HG03039 (cell line): ENCODE data around the gene PNMT.

ENCODE experiments used
- ATAC-seq: cut with Tn5 transposase; IDR thresholded peaks from one replicate; pipeline ENCODE4 v1.9.1; 2021; ENCODE audit warnings: mild to moderate bottlenecking, moderate library complexity; ENCODE audit not compliant: unreplicated experiment

Gene PNMT

DNA sequence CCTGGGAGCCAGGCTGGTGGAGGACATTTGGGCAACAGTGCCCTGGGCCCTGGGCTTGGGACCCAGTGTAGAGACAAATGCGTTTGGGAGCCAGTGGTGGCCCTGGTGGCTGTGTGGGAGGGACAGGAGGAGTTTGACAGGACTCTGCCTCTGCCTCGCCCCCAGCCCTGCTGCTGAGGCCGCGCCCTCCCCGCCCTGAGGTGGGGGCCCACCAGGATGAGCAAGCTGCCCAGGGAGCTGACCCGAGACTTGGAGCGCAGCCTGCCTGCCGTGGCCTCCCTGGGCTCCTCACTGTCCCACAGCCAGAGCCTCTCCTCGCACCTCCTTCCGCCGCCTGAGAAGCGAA, 15.0 kb upstream of the PNMT start:
- ATAC-seq: no peak

DNA sequence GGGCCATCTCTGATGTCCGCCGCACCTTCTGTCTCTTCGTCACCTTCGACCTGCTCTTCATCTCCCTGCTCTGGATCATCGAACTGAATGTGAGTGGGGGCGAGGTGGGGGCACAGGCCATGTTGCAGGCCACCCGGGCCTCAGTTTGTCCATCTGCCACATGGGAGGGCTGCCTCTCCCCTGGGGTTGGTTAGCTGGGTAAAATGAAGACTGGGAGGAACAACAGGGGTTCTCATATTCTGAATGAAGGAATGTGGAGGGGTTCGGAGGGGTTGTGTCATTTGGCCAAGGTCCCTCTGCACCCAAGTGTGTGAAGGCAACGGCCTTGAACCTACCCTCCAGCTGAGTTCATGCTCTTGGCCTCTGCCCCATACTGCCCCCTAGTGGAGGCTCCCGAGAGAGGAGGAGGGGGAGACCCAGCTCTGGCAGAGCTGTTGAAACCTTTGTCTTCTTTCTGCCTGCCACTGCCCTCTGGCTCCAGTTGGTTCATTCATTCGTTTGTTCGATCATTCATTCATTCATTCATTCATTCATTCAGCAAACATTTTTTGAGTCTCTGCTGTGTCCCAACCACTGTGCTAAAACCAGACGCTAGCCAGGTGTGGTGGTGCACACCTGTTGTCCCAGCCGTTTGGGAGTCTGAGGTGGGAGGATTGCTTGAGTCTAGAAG, 14.5 kb upstream of the PNMT start:
- ATAC-seq: no peak

DNA sequence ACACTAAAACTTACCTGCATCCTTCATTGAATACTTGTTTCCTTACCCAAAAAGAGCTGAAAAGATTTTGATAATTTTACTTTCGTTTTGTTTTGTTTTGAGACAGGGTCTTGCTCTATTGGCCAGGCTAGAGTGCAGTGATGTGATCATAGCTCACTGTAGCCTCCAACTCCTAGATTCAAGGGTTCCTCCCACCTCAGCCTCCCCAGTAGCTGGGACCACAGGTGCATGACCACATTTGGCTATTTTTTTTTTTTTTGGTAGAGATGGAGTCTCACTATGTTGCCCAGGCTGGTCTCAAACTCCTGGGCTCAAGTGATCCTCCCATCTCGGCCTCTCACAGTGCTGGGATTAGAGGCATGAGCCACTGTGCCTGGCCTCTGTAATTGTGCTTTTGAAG, 13.1 kb upstream of the PNMT start:
- no peak for ATAC-seq

DNA sequence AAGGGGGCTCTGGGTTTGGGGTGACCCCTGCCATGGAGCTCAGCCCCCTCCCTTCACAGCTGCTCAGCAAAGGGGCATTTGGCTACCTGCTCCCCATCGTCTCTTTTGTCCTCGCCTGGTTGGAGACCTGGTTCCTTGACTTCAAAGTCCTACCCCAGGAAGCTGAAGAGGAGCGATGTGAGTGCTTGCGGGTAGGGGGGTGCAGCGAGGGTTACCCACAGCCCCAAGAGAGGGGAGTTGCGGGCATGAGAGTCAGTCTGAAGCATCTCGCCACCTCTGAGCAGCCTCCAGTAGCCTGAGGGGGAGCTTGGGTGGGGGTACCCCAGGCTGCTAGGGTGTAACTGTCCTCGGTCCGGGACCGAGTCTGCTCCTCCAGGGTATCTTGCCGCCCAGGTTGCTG, 9.9 kb upstream of the PNMT start:
- ATAC-seq: no peak

DNA sequence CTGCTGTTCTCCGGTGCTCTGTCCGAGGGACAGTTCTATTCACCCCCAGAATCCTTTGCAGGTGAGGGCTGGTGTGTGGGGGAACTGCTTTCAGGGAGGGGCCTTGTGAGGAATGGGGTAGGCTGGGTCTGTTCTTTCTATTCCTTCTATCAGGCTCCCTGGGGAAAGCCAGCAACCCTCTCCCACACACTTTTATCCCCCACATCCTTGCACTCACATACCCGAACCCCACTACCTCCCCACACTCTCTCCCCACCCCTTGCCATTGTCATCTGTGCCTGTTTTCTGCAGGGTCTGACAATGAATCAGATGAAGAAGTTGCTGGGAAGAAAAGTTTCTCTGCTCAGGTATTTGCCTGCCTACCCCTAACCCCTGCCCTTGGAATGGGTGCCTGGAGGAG, 9.5 kb upstream of the PNMT start:
- no peak for ATAC-seq

DNA sequence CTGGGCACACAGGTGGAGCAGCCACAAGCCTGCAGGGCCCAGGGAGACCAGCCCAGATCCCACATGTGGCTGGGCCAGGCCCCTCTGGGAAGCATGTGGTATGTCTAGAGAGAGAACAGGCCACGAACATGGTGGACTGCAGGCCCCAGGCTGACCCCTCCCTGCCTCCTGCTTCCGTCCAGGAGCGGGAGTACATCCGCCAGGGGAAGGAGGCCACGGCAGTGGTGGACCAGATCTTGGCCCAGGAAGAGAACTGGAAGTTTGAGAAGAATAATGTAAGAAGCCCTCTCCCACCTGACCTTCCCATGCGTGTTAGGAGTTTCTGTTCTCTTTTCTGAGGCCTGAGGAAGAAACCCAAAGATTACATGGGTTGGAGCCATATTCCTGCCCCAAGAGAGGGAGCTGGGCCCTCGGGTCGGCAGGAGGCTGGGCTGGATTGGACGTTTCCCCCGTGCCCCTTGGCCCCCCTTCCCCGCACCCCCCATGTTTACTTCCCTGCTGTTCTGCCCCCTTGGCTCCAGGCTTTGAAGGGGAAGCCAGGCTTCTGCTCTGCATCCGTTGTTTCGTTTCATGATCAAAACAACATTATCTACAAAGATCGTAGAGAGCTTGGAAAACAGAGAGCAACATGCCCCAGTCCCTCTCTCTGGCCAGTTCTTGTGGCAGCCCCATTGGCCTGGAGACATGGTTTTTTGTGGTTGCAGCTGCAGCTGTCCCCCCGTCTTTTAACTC, 8.8 kb upstream of the PNMT start:
- no peak for ATAC-seq

DNA sequence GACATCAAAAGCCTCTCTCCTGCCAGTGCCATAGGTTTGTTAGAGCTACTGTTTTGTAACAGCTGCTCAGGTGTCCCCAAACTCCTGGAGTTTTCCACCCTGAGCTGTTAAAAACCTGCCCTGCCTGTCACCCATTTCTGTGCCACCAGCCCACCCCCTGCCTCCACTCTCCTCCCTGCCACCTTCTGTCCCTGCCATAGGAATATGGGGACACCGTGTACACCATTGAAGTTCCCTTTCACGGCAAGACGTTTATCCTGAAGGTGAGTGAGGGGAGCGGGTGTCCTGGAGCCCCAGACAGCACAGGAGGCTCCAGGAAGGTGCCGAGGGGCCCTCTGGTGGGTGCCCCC, 8.3 kb upstream of the PNMT start:
- ATAC-seq: no peak

DNA sequence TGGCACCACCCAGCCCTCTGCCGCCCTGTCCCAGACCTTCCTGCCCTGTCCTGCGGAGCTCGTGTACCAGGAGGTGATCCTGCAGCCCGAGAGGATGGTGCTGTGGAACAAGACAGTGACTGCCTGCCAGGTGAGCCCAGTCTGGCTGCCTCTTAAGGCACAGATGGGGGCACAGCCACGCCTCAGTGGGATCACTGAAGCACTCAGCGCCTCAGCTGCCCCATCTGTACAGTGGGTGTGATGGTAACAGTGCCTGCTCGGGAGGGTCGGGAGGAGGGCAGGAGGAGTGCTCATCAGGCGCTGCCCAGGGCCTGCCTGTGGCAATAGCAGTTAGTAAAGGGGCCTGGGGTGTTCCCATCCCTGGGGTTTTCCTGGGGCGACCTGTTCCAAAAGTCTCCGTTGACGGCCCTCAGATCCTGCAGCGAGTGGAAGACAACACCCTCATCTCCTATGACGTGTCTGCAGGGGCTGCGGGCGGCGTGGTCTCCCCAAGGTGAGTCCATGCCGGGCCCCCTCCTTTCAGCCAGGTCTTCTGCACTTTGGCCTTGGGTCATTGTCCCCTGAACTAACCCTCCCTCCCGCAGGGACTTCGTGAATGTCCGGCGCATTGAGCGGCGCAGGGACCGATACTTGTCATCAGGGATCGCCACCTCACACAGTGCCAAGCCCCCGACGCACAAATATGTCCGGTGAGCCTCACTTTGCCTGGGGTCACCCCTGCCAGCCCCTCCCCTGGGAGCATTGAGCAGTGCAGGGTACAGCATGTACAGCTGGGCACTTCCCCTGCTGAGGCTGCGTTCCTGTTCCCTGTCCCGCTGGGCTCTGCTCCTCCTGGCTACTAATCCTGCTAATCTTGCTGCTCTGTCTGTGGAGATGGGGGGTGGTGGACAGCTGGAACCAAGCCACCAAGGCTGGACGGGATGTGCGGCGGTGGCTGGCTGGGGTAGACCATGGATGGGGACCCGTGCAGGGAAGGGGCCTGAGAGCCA, 7.6 kb upstream of the PNMT start:
- ATAC-seq: no peak

DNA sequence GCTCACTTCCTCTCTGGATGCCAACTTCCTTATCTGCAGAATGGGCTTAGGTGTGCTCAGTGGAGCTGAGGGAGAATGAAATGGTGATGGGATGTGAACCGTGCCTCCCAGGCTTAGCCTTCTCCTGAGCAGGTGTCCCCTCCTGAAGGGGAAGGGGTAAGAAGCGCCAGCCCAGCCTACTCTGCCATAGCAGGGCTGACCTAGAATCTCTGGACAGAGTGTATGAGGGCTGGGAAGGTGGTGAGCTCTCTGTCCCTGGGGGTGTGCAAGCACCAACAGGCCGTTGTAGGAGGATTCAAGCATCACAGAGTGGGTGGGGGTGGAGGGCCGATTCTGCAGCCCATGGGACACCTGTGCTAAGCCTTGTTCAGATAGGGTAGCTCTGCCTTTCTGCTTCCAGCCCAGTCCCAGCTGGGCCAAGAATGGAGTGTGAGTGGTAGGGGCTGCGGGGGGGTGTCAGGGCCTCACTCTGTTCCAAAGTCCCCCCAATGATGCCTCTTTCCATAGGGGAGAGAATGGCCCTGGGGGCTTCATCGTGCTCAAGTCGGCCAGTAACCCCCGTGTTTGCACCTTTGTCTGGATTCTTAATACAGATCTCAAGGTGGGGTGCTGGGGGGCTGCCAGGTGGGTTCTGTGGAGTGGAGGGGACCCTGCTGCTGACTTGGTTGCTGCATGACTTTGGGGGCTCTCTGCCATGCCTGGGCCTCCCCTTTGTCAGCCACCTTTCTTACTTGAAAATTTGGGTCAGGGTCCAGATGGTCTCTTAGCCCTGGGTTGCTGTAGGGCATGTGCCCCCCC, 6.3 kb upstream of the PNMT start:
- ATAC-seq: no peak

DNA sequence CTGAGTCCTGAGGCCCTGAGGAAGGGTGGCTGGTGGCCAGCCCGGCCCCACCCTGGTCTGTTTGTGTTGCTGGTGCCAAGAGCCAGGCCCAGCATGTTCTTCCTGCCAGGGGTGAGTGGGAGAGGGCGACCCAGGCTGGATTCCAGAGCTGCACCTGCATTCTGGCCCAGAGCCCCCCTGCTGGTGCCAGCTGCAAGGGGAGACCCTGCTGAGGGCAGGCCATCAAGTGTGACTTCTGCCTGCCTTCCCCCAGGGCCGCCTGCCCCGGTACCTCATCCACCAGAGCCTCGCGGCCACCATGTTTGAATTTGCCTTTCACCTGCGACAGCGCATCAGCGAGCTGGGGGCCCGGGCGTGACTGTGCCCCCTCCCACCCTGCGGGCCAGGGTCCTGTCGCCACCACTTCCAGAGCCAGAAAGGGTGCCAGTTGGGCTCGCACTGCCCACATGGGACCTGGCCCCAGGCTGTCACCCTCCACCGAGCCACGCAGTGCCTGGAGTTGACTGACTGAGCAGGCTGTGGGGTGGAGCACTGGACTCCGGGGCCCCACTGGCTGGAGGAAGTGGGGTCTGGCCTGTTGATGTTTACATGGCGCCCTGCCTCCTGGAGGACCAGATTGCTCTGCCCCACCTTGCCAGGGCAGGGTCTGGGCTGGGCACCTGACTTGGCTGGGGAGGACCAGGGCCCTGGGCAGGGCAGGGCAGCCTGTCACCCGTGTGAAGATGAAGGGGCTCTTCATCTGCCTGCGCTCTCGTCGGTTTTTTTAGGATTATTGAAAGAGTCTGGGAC, 5.5 kb upstream of the PNMT start:
- no peak for ATAC-seq

DNA sequence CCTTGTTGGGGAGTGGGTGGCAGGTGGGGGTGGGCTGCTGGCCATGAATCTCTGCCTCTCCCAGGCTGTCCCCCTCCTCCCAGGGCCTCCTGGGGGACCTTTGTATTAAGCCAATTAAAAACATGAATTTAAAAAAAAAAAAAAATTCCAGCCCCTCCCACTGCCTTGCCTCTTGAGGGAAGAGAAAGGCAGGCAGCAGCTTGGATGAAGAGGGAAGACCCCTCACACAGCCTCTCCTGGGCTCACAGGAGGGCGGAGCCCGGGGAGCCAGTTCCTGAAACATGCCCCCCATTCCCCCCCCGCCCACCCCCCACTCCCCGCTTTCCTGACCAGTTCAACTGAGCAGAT, 4.9 kb upstream of the PNMT start:
- ATAC-seq: no peak

DNA sequence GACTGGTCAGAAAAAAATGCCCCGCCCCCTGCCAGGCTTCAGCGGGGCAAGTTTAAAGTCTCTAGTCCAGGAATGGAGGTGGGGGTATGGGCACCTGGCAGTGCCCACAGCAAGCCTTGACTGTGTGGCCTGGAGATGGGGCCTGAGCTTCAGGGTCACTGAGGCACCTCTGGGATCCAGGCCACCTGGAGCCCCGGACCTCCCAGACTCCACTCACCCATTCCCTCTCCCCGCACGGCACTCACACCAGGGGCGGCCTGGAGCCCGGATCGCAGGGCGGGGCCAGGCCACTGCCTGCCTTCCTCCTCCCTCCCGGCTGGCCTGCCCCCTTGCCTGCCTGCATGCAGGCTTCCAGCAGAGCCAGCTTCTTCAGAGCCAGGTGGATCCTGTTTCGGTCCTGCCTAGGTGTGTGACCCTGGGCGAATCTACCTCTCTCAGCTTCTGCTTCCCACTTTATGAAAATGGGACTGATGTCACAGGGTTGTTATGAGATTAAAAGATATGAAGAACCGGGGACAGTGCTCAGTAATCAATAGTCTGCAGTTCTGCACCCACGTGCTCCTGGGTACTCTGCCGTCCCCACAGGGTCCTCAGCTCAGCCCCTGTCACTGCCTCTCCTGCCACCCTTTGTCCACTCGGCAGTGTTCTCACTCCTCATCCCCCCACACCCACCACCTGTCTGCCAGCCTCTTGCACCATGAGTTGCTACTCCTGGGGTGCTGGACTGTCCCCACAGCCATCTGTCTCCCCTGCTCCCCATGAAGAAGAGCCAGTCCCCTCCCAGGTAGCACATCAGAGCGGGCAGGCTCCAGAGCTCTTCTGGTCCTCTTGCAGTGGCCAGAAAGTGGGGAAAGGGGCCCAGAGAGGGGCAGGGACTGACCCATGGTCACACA, 4.3 kb upstream of the PNMT start:
- ATAC-seq: no peak

DNA sequence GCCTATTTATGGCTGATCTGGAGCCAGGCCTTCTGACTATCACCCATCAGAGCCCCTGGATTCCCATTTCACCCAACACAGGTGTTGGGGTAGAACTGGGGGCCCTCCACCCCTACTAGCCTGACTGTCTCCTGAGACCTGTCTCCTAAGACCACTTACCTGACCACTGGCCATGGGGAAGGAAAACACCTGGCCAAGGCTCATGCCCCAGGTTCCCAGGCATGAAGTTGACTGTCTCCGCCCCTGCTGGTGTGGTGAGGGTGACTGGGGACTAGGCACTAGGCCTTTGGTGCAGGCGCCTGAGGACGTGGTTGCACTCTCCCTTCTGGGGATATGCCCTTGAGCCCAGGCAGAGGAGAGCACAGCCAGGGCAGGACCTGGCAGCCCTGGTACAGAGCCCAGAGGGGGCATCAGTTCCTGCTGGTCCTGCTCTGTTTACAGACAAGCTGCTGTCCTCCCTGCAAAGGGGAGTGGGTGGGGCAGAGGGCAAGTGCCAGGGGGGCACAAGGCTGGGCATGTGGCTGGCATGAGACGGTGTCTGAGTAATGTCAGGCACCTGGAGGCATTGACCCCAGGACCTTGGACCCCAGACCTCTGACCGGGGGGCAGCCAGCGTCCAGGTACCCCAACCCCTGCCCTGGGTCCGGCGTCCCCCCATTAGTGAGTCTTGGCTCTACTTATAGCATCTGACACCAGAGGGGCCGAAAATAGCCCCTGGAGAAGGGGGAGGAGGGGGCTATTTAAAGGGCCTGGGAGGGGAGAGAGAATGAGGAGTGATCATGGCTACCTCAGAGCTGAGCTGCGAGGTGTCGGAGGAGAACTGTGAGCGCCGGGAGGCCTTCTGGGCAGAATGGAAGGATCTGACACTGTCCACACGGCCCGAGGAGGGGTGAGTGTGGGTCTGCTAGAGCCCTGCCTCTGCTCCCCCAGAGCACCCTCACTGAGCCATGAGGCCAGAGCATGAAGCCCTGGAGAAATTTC, 3.4 kb upstream of the PNMT start, which contains the start of gene TCAP:
TCAP (plus strand) TSS at position 769 of the 981 bp plus-strand sequence; CDS start at position 780, 11 bp downstream.
- no peak for ATAC-seq

DNA sequence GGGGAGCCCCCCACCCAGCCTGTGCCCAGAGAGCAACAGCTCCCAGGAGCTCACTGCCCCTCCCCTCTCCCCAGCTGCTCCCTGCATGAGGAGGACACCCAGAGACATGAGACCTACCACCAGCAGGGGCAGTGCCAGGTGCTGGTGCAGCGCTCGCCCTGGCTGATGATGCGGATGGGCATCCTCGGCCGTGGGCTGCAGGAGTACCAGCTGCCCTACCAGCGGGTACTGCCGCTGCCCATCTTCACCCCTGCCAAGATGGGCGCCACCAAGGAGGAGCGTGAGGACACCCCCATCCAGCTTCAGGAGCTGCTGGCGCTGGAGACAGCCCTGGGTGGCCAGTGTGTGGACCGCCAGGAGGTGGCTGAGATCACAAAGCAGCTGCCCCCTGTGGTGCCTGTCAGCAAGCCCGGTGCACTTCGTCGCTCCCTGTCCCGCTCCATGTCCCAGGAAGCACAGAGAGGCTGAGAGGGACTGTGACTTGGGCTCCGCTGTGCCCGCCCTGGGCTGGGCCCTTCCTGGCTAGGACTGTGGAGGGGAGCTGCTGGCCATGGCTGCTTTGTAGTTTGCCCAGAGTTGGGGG, 2.5 kb upstream of the PNMT start:
- ATAC-seq: no peak

DNA sequence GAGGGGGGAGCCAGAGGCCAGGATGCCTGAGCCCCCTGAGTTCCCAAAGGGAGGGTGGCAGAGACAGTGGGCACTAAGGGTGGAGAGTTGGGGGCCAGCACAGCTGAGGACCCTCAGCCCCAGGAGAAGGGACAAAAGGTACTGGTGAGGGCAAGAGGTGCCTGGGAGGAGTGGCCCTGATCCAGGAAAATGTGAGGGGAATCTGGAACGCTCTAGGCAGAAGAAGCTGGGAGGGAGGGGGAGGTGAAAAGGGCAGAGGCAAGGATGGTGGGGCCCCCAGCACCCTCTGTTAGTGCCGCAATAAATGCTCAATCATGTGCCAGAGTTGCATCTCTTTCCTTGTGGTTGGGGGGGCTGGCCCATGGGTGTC, 2.0 kb upstream of the PNMT start:
- ATAC-seq: no peak

DNA sequence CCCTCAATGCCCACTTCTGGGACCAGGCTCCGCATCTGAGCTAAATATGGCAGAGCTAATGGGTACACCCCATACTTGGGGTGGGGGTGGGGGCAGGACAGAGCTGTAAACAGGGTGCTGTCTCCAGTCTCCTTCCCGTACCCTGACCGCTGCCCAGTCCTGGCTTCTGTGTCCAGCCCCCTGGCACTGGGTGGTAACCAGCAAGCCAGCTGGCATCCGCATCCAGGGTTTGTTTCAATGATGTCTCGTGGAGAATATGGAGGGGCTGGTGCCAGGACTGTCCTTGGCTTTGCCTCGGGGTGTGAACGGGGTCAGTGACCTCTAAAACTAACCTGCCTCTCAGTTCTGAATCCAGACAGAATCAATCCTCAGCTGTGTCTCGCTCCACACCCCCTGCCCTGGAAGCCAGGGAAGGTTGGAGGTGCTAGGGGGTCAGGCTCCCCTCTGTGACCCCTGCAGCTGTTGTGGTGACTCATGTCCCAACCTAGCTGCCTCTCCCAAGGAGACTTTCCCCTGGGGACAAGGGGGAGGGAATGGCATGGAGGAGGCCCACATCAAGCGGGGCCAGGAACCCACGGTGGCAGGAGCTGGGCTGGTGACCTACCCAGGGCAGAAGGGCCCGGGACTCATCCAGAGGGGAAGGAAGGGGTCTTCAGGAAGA, 1.5 kb upstream of the PNMT start:
- no peak for ATAC-seq

DNA sequence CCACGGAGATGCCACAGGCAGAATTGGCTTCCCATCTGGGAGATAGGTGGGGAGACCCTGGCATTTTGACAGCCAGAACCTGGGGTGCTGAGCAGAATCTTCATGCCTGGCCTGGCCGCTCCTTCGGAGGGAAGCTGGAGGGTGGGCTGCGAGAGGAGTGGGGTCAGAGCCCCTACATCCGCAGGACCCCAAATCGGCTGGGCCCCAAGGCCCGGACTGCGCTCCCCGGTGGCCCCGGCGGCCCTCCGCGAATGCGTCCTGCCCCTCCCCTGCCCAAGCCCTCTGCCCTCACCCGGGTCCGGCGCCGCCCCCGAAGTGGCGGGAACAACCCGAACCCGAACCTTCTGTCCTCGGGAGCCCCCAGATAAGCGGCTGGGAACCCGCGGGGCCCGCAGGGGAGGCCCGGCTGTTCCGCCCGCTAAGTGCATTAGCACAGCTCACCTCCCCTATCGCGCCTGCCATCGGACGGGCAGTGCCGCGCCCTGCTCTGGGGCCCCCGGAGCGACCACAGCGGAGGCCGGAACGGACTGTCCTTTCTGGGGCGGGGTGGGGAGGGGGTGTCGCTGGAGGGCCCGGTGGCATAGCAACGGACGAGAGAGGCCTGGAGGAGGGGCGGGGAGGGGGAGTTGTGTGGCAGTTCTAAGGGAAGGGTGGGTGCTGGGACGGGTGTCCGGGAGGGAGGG, 850 bp upstream of the PNMT start:
- no peak for ATAC-seq
